HepG2 (cell line): ENCODE results near the gene NDUFB4. TPM values are rescaled to one million over a fixed set of nuclear protein-coding genes. Genes with fewer than 3 reads are reported as not detected.
A peak's percentile ranks its signal among the peaks of the same experiment; 100 is the strongest.

Experiments used
- ATAC-seq: fragments of 200-7000 bp; cut with Tn5 transposase; 3 replicates; pipeline ENCODE4 v1.9.1; 2020; ENCODE audit warnings: mild to moderate bottlenecking, moderate library complexity
- BruUV-seq: library from RNA; stranded (reverse); fragments of 400-500 nt; replicated peaks from 2 replicates; lab custom pipeline; 2021; lab: Mats Ljungman, UMichigan
- CTCF ChIA-PET: fragments of 300-600 bp; formaldehyde crosslinking; extraction: SDS; loops from one replicate; lab custom pipeline; 2021; ENCODE audit warnings: low total read pairs, inconsistent platforms, low intra/inter-chr PET ratio; lab: Yijun Ruan, JAX
- POLR2A ChIA-PET: fragments of 350-600 bp; sonication (Branson Sonifier 250); formaldehyde crosslinking; loops from one replicate; lab custom pipeline; 2020; ENCODE audit warnings: antibody characterized with exemption, inconsistent platforms; lab: Yijun Ruan, JAX
- DNase-seq: peaks from one replicate; pipeline ENCODE4 v3.0.0-alpha.2; 2015; ENCODE audit warnings: low spot score
- FAIRE-seq: peaks from 3 replicates; lab custom pipeline; 2011; peaks lifted over from hg19 to GRCh38; lab: Jason Lieb, UNC
- H2AFZ ChIP-seq: one replicate; pipeline ENCODE4 v1.6.1; 2011; ENCODE audit warnings: low read length, inconsistent platforms
- H3K27ac ChIP-seq: fragments of 300-600 bp; 3 replicates; pipeline ENCODE4 v1.8.0; 2011; ENCODE audit warnings: mixed run types, mild to moderate bottlenecking, mixed read lengths, low read length, inconsistent platforms; ENCODE audit not compliant: insufficient read depth; ENCODE audit errors: extremely low read length
- H3K27me3 ChIP-seq, 2 experiments: fragments of 200-600 bp in 1 of 2; 2 replicates in 1 of 2; 3 replicates in 1 of 2; pipeline versions ENCODE4 v1.6.0 to v1.8.0; 2011; ENCODE audit warnings: low read length in 2 of 2, mild to moderate bottlenecking in 2 of 2, moderate library complexity in 2 of 2, inconsistent platforms in 1 of 2; ENCODE audit not compliant: insufficient read depth in 2 of 2, control insufficient read depth in 1 of 2
- H3K36me3 ChIP-seq, 2 experiments: fragments of 200-600 bp in 1 of 2; replicated peaks in 1 of 2; 2 replicates in 1 of 2; 3 replicates in 1 of 2; pipeline versions ENCODE4 v1.5.1 to v1.8.0; 2011; ENCODE audit warnings: low read length in 2 of 2, inconsistent platforms in 1 of 2; ENCODE audit not compliant: insufficient read depth in 2 of 2, control insufficient read depth in 1 of 2
- H3K4me1 ChIP-seq: 2 replicates; pipeline ENCODE4 v1.5.1; 2012; ENCODE audit warnings: low read length, inconsistent platforms; ENCODE audit not compliant: insufficient read depth
- H3K4me2 ChIP-seq: 2 replicates; pipeline ENCODE4 v1.6.0; 2011; ENCODE audit warnings: low read depth, low read length, inconsistent platforms
- H3K4me3 ChIP-seq, 3 experiments: fragments of 200-600 bp in 1 of 3; sonication (generic), shearing (Covaris generic) in 1 of 3; replicated peaks in 1 of 3; 2 replicates each; pipeline ENCODE4 v1.5.1; 2011 to 2016; ENCODE audit warnings: low read length in 3 of 3, inconsistent platforms in 2 of 3, low read depth in 2 of 3, mild to moderate bottlenecking in 2 of 3, control low read depth in 1 of 3, mixed read lengths in 1 of 3; ENCODE audit not compliant: insufficient read depth in 1 of 3
- H3K79me2 ChIP-seq: one replicate; pipeline ENCODE4 v1.6.1; 2011; ENCODE audit warnings: low read length, inconsistent platforms; ENCODE audit not compliant: insufficient read depth
- H3K9ac ChIP-seq: 2 replicates; pipeline ENCODE4 v1.6.0; 2011; ENCODE audit warnings: mild to moderate bottlenecking, low read depth, low read length, inconsistent platforms; ENCODE audit not compliant: insufficient read depth
- H3K9me3 ChIP-seq: 2 replicates; pipeline ENCODE4 v1.5.1; 2012; ENCODE audit warnings: mild to moderate bottlenecking, low read length
- H4K20me1 ChIP-seq: 2 replicates; pipeline ENCODE4 v1.6.0; 2011; ENCODE audit warnings: inconsistent platforms, mild to moderate bottlenecking, low read length, moderate library complexity; ENCODE audit not compliant: insufficient read depth
- FOXP1 ChIP-seq, 2 experiments: fragments of 450-650 bp in 1 of 2; IDR thresholded peaks; 2 replicates each; pipeline ENCODE4 v1.6.1; 2017 to 2018; ENCODE audit warnings: antibody characterized with exemption in 1 of 2
- MYNN ChIP-seq: sonication (generic); formaldehyde crosslinking; IDR thresholded peaks from 2 replicates; pipeline ENCODE4 v1.4.0; 2020; ENCODE audit warnings: mild to moderate bottlenecking, low read depth, missing genetic modification reagents
- NFE2L1 ChIP-seq: sonication (generic); formaldehyde crosslinking; IDR thresholded peaks from 2 replicates; pipeline ENCODE4 v1.4.0; 2020; ENCODE audit warnings: missing genetic modification reagents, mild to moderate bottlenecking, borderline replicate concordance
- NR2F2 ChIP-seq: IDR thresholded peaks from 2 replicates; pipeline ENCODE4 v1.6.1; 2012; ENCODE audit warnings: low read depth, inconsistent platforms, borderline replicate concordance
- RBM22 ChIP-seq: fragments of 200-400 bp; formaldehyde crosslinking; optimal IDR thresholded peaks from 2 replicates; pipeline ENCODE3; 2017; ENCODE audit warnings: mild to moderate bottlenecking, low read length, moderate library complexity
- ZBTB42 ChIP-seq: sonication (generic); formaldehyde crosslinking; IDR thresholded peaks from 2 replicates; pipeline ENCODE4 v1.5.0; 2020; ENCODE audit warnings: mild to moderate bottlenecking, missing genetic modification reagents
- ZBTB7B ChIP-seq: sonication (generic); formaldehyde crosslinking; IDR thresholded peaks from 2 replicates; pipeline ENCODE4 v1.4.0; 2020; ENCODE audit warnings: missing genetic modification reagents
- ZNF234 ChIP-seq: sonication (generic); formaldehyde crosslinking; conservative IDR thresholded peaks from 2 replicates; pipeline ENCODE4 v1.5.1; 2020; ENCODE audit warnings: mild to moderate bottlenecking, missing genetic modification reagents
- ZNF629 ChIP-seq: sonication (generic); formaldehyde crosslinking; conservative IDR thresholded peaks from 2 replicates; pipeline ENCODE4 v1.5.0; 2020; ENCODE audit warnings: missing genetic modification reagents
- WGBS: methylation state at CpG from one replicate; pipeline ENCODE4 v1.1.6; 2017; ENCODE audit warnings: low lambda C conversion rate; 5-methylcytosine and 5-hydroxymethylcytosine counted together
- in situ Hi-C: cut with HindIII; loops from 2 replicates; pipeline ENCODE4 v1.10.0; 2017; ENCODE audit warnings: low pct_unique_long_range_greater_than_20kb; ENCODE audit not compliant: extremely low pct_ligation_motif_present
- intact Hi-C: fragments of 100-400 bp; cut with micrococcal nuclease; formaldehyde crosslinking; loops from one replicate; pipeline ENCODE4 v1.10.0; 2022; ENCODE audit not compliant: unreplicated experiment
- polyA plus RNA-seq, 8 experiments: library from polyadenylated mRNA; depleted of rRNA in 3 of 8; stranded (reverse) in 7 of 8; unstranded in 1 of 8; fragments of >200 nt; fragmentation: Illumina TruSeq in 4 of 8; extraction: Trizol in 4 of 8; gene quantifications; 2 replicates each; pipeline versions ENCODE4 v1.2.1 to v1.2.3, GENCODE V29; 2011 to 2016; ENCODE audit warnings: low read depth in 4 of 8, missing spikeins in 1 of 8, mixed read lengths in 1 of 8; ENCODE audit not compliant: insufficient read depth in 1 of 8
- total RNA-seq, 5 experiments: library from RNA; depleted of rRNA; stranded (reverse); fragments of >200 nt; fragmentation: Illumina TruSeq; extraction: Trizol; gene quantifications; 2 replicates each; pipeline ENCODE4 v1.2.3, GENCODE V29; 2016; ENCODE audit warnings: low read depth in 1 of 5

NDUFB4 gene
- total and polyA plus RNA-seq, 2 of the 13 experiments (the other 11 are each of a cell fraction or from before 2014, with no cell fraction given): 115 to 116 TPM

DNA sequence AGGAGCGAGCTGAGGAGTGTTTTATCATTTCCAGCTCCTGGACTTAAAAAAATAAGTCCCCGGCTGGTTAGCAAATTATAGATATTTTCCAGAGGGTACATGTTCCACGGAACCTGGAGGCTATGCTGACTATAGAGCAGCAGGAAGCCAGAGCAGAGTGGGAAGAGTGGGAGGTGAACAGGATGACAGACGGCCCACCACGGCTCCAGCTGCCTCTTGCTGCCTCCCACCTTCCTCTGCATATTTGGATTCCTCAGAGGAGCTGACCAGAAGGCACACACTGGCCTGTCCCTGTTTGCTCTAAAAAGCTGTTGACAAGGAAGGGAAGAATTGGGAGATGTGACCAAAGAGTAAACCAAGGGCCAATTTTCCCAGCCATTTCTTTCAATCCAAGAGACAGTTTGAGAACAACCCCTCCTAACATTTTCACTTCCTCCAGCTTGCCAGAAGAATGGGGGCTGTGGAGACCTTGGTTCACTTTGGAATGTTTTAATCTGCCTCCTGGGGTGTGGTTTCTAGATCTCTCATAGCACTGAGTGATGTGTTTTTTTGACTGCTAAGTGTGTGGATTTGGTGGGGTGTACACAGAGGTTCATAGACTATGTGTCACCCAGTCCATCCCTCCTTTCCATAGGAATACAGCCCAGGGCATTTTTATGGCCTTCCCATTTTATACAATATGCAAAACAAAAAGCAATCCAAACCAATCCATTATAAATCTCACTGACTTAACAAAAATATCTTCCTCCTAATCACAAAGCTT lies 49.1 kb downstream of the NDUFB4 start:
- Histone ChIP-seq H3K9ac (no peak overlapping the region), H3K27me3 (no peaks in the 10 kb centered on the region), H2AFZ (no peak overlapping the region), H3K4me2 (no peak overlapping the region), H3K4me1 (peaks cover 10% of the 10 kb centered on the region), H3K36me3 (peaks cover 48 to 89% of the 10 kb centered on the region in 2 experiments), H3K79me2 (no peaks in the 10 kb centered on the region), H3K27ac (no peak overlapping the region), H3K9me3 (no peaks in the 10 kb centered on the region), H4K20me1 (no peaks in the 10 kb centered on the region), H3K4me3 (no peak overlapping the region)
- POLR2A ChIA-PET: interaction anchor here (1.5 kb wide), 1 partner anchor 33 kb away, joined by 4 read pairs; no protein-coding TSS in a partner anchor
- no TSS peak for BruUV-seq
- no peak for FAIRE-seq
- intact Hi-C loops: no loop called here
- in situ Hi-C loops: no loop called here
- TF ChIP-seq MYNN (CRISPR knock-in tag) (no peak), FOXP1 (IDR thresholded peaks at IDR 0.05) (no peak), FOXP1 (CRISPR knock-in tag; IDR thresholded peaks at IDR 0.05) (no peak), ZBTB42 (no peak), NR2F2 (no peak), ZNF629 (no peak), ZNF234 (CRISPR knock-in tag) (no peak), ZBTB7B (CRISPR knock-in tag) (no peak)
- CTCF ChIA-PET: no interaction called here
- WGBS: 99% methylated on average over 5 of the region's 5 CpGs
- DNase-seq: no peak
- no peak for ATAC-seq

DNA sequence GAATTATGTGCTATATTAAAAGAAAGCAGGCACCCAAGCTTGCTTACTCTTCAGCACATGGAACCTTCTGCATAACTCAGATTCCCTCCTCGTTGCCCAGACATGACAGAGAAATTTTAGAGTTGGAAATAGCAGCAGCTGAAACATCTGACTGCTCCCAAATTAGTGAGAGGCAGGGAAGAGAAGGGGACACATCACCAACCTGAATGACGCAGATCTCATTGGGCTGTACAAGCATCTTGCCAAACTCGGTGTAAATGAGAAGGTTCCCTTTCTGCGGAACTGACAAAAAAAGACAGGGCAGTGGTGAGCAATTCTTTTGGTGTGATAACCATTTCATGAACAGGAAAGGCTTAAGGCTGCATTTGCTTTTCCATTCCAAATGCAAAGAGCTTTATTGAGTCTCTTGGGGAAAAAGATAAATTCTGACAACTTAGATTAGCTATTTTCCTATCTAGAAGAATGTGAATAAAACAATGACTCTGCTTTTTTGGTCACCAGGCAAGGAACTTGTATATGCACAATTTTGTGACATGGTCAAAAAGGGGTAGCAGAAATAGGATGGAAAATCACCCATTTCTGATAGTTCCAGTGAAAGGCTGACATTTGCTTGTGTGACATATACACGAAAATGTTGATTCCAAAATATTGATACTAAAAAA lies 50.8 kb downstream of the NDUFB4 start:
- no peak overlapping the region for H3K9ac ChIP-seq
- no peak overlapping the region for H3K4me3 ChIP-seq
- FAIRE-seq (no peak), DNase-seq (no peak), ATAC-seq (no peak)
- H4K20me1 ChIP-seq: 0 out of 2 replicates have a peak, but pooled peaks cover 3% of the 10 kb centered on the region
- intact Hi-C loops: no loop called here
- no peak overlapping the region for H3K27ac ChIP-seq
- ChIA-PET POLR2A (no interaction called here), CTCF (no interaction called here)
- no peak overlapping the region for H2AFZ ChIP-seq
- 98% methylated on average over 5 of the region's 5 CpGs for WGBS
- no peaks in the 10 kb centered on the region for H3K9me3 ChIP-seq
- no peaks in the 10 kb centered on the region for H3K79me2 ChIP-seq
- H3K4me2 ChIP-seq: no peak overlapping the region
- BruUV-seq: no TSS peak
- H3K36me3 ChIP-seq: peaks cover 49 to 87% of the 10 kb centered on the region in 2 experiments
- in situ Hi-C loops: no loop called here
- H3K4me1 ChIP-seq: peaks cover 26% of the 10 kb centered on the region
- no peak for TF ChIP-seq NFE2L1 (CRISPR knock-in tag)
- peak; percentile 87 for TF ChIP-seq RBM22
- no peaks in the 10 kb centered on the region for H3K27me3 ChIP-seq
